ENCODE measurements around the gene NUP42.

The NUP42 gene

DNA sequence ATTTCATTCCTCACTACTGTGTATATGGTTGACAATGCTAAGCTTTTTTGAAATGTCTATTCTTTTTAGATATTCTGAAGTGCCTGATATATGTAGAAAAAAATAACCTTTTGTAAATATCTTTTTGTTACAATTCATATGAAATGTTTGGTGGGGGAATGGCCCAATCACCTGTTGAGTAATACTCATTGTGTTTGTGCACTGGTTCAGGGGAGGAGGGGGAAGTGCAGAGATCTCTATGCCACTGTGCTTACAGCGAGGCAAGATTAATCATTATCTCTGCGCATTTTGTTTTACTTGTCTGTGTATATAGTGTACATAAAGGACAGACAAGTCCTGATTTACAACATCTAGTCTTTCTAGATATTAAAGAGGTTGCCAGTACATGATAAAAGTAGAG lies 25.2 kb downstream of the NUP42 start:
- Histone ChIP-seq H3K18ac (ENCODE audit: low read length) (no peak overlapping the region), H3K4ac (ENCODE audit: low read length) (no peak overlapping the region), H3K9ac (ENCODE audit: low read depth, low read length, poor library complexity) (no peak overlapping the region), H3K4me3 (ENCODE audit: low read length in 2 of 2) (no peak overlapping the region), H2AK5ac (ENCODE audit: low read depth, low read length) (no peak overlapping the region), H3K14ac (ENCODE audit: low read length) (no peak overlapping the region), H3K27ac (replicated peaks; ENCODE audit: low read length) (no peak overlapping the region), H2BK120ac (ENCODE audit: low read depth, low read length) (no peak overlapping the region), H2BK5ac (ENCODE audit: low read length) (no peak overlapping the region), H3K23ac (ENCODE audit: low read depth, low read length, poor library complexity) (no peak overlapping the region), H3K79me1 (ENCODE audit: low read depth, low read length) (no peaks in the 10 kb centered on the region), H3K4me1 (ENCODE audit: control insufficient read depth in 2 of 2, insufficient read depth in 1 of 2, low read depth in 1 of 2, low read length in 2 of 2) (no peaks in the 10 kb centered on the region), H3K9me3 (replicated peaks in 1 of 2; ENCODE audit: control insufficient read depth in 2 of 2, insufficient read depth in 1 of 2, low read depth in 1 of 2, low read length in 2 of 2) (no peaks in the 10 kb centered on the region), H2BK15ac (ENCODE audit: low read length) (no peak overlapping the region), H3K27me3 (ENCODE audit: control insufficient read depth in 3 of 3, insufficient read depth in 3 of 3, low read depth in 1 of 3, low read length in 3 of 3) (no peaks in the 10 kb centered on the region), H3K36me3 (replicated peaks in 1 of 2; ENCODE audit: control insufficient read depth in 2 of 2, insufficient read depth in 2 of 2, low read length in 2 of 2) (peaks cover 0 to 26% of the 10 kb centered on the region in 2 donors), H4K91ac (ENCODE audit: low read depth, low read length, poor library complexity) (no peak overlapping the region), H4K8ac (ENCODE audit: low read depth, low read length) (no peak overlapping the region), H3K4me2 (ENCODE audit: insufficient read depth, low read length, poor library complexity, severe bottlenecking) (no peak overlapping the region), H2BK12ac (ENCODE audit: low read length) (no peak overlapping the region), H2AFZ (ENCODE audit: low read length) (no peak overlapping the region)
- WGBS, 2 donors (ENCODE audit: extremely low coverage in 2 of 2, insufficient read length in 2 of 2, insufficient replicate concordance in 1 of 2): no CpG with 5 or more reads among the region's 2 CpGs
- DNase-seq (ENCODE audit: low spot score): no peak

DNA sequence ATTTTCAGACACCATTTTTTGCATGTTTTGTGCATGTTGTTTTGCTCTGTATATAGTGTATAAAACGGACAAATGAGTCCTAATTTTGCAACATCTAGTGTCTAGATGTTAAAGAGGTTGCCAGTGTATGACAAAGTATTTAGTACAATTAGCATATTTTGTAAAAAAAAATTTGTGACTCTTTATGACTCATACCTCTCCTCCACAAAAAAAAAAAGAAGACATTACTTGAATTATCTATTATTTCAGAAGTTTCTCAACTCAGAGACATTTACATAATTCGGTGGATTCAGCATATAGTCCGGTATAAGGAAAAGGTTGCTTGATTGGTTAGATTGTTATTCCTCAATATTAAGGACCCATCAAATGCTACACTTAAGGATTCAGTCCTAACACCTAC lies 26.0 kb downstream of the NUP42 start:
- Histone ChIP-seq H3K4ac (ENCODE audit: low read length) (no peak overlapping the region), H3K27me3 (ENCODE audit: control insufficient read depth in 3 of 3, insufficient read depth in 3 of 3, low read depth in 1 of 3, low read length in 3 of 3) (no peaks in the 10 kb centered on the region), H3K4me1 (ENCODE audit: control insufficient read depth in 2 of 2, insufficient read depth in 1 of 2, low read depth in 1 of 2, low read length in 2 of 2) (no peaks in the 10 kb centered on the region), H3K4me2 (ENCODE audit: insufficient read depth, low read length, poor library complexity, severe bottlenecking) (no peak overlapping the region), H2BK12ac (ENCODE audit: low read length) (no peak overlapping the region), H3K36me3 (replicated peaks in 1 of 2; ENCODE audit: control insufficient read depth in 2 of 2, insufficient read depth in 2 of 2, low read length in 2 of 2) (peaks cover 0 to 22% of the 10 kb centered on the region in 2 donors), H2AFZ (ENCODE audit: low read length) (no peak overlapping the region), H3K4me3 (ENCODE audit: low read length in 2 of 2) (no peak overlapping the region), H3K79me1 (ENCODE audit: low read depth, low read length) (no peaks in the 10 kb centered on the region), H2BK15ac (ENCODE audit: low read length) (no peak overlapping the region), H2BK5ac (ENCODE audit: low read length) (no peak overlapping the region), H2BK120ac (ENCODE audit: low read depth, low read length) (no peak overlapping the region), H4K91ac (ENCODE audit: low read depth, low read length, poor library complexity) (no peak overlapping the region), H3K9me3 (replicated peaks in 1 of 2; ENCODE audit: control insufficient read depth in 2 of 2, insufficient read depth in 1 of 2, low read depth in 1 of 2, low read length in 2 of 2) (no peaks in the 10 kb centered on the region), H2AK5ac (ENCODE audit: low read depth, low read length) (no peak overlapping the region), H3K14ac (ENCODE audit: low read length) (no peak overlapping the region), H3K23ac (ENCODE audit: low read depth, low read length, poor library complexity) (no peak overlapping the region), H4K8ac (ENCODE audit: low read depth, low read length) (no peak overlapping the region), H3K27ac (replicated peaks; ENCODE audit: low read length) (no peak overlapping the region), H3K18ac (ENCODE audit: low read length) (no peak overlapping the region), H3K9ac (ENCODE audit: low read depth, low read length, poor library complexity) (no peak overlapping the region)
- WGBS, 2 donors (ENCODE audit: extremely low coverage in 2 of 2, insufficient read length in 2 of 2, insufficient replicate concordance in 1 of 2): no CpG with 5 or more reads among the region's 3 CpGs
- DNase-seq (ENCODE audit: low spot score): no peak

DNA sequence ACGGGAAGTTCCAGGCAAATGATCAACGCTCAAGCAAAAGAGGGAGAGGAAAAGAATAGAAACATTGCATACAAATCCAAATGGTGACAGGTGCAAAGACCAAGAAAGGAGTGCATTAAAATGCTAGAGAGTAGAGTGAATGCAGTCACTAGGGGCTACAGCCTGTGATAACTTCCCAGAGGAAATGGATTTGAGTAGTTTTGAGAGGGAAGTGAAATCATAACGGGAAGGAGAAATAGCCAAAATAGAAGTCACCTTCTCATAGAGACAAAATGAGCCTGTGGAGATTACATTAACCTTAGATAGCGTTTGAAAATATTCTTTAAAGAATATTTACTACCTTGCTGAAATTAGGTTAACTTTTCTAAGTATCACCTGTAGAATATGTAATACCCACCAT lies 26.5 kb downstream of the NUP42 start:
- Histone ChIP-seq H2AK5ac (ENCODE audit: low read depth, low read length) (no peak overlapping the region), H3K79me1 (ENCODE audit: low read depth, low read length) (no peaks in the 10 kb centered on the region), H3K4me3 (ENCODE audit: low read length in 2 of 2) (no peak overlapping the region), H3K4me1 (ENCODE audit: control insufficient read depth in 2 of 2, insufficient read depth in 1 of 2, low read depth in 1 of 2, low read length in 2 of 2) (no peaks in the 10 kb centered on the region), H2BK15ac (ENCODE audit: low read length) (no peak overlapping the region), H3K27me3 (ENCODE audit: control insufficient read depth in 3 of 3, insufficient read depth in 3 of 3, low read depth in 1 of 3, low read length in 3 of 3) (no peaks in the 10 kb centered on the region), H3K18ac (ENCODE audit: low read length) (no peak overlapping the region), H2BK5ac (ENCODE audit: low read length) (no peak overlapping the region), H3K9ac (ENCODE audit: low read depth, low read length, poor library complexity) (no peak overlapping the region), H2BK120ac (ENCODE audit: low read depth, low read length) (no peak overlapping the region), H2BK12ac (ENCODE audit: low read length) (no peak overlapping the region), H3K14ac (ENCODE audit: low read length) (no peak overlapping the region), H3K27ac (replicated peaks; ENCODE audit: low read length) (no peak overlapping the region), H3K9me3 (replicated peaks in 1 of 2; ENCODE audit: control insufficient read depth in 2 of 2, insufficient read depth in 1 of 2, low read depth in 1 of 2, low read length in 2 of 2) (no peaks in the 10 kb centered on the region), H2AFZ (ENCODE audit: low read length) (no peak overlapping the region), H3K4me2 (ENCODE audit: insufficient read depth, low read length, poor library complexity, severe bottlenecking) (no peak overlapping the region), H3K36me3 (replicated peaks in 1 of 2; ENCODE audit: control insufficient read depth in 2 of 2, insufficient read depth in 2 of 2, low read length in 2 of 2) (peaks cover 0 to 18% of the 10 kb centered on the region in 2 donors), H3K4ac (ENCODE audit: low read length) (no peak overlapping the region), H4K8ac (ENCODE audit: low read depth, low read length) (no peak overlapping the region), H3K23ac (ENCODE audit: low read depth, low read length, poor library complexity) (no peak overlapping the region), H4K91ac (ENCODE audit: low read depth, low read length, poor library complexity) (no peak overlapping the region)
- no CpG with 5 or more reads among the region's 4 CpGs for WGBS, 2 donors (ENCODE audit: extremely low coverage in 2 of 2, insufficient read length in 2 of 2, insufficient replicate concordance in 1 of 2)
- no peak for DNase-seq (ENCODE audit: low spot score)

DNA sequence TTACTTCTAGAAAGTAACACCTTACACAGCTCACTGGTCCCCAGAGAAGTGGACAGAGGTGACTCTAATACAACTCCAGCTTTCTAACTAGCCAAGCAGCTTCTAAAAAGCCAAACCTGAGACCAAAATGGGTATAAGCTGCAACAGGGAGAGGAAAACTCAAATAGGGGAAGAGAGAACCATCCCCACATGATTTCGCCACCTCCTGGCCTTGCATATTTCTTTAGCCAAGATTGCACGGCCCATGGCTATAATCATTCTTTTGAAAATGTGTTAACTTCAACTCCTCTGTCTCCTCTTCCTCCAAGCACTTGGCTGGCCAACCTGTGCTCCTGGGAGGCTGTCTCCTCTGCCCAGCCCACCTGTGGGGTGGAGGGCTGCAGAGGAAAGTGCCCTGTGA lies 28.7 kb downstream of the NUP42 start:
- H3K27ac ChIP-seq (replicated peaks; ENCODE audit: low read length): no peak overlapping the region
- peaks cover 0 to under 1% of the 10 kb centered on the region in 2 donors for H3K36me3 ChIP-seq (replicated peaks in 1 of 2; ENCODE audit: control insufficient read depth in 2 of 2, insufficient read depth in 2 of 2, low read length in 2 of 2)
- H3K4me1 ChIP-seq (ENCODE audit: control insufficient read depth in 2 of 2, insufficient read depth in 1 of 2, low read depth in 1 of 2, low read length in 2 of 2): no peaks in the 10 kb centered on the region
- H2BK120ac ChIP-seq (ENCODE audit: low read depth, low read length): no peak overlapping the region
- H2BK5ac ChIP-seq (ENCODE audit: low read length): no peak overlapping the region
- H3K23ac ChIP-seq (ENCODE audit: low read depth, low read length, poor library complexity): peak overlapping the region; percentile 45
- no peak overlapping the region for H3K18ac ChIP-seq (ENCODE audit: low read length)
- H3K9me3 ChIP-seq (replicated peaks in 1 of 2; ENCODE audit: control insufficient read depth in 2 of 2, insufficient read depth in 1 of 2, low read depth in 1 of 2, low read length in 2 of 2): no peaks in the 10 kb centered on the region
- H3K4ac ChIP-seq (ENCODE audit: low read length): no peak overlapping the region
- H3K4me2 ChIP-seq (ENCODE audit: insufficient read depth, low read length, poor library complexity, severe bottlenecking): no peak overlapping the region
- H3K9ac ChIP-seq (ENCODE audit: low read depth, low read length, poor library complexity): no peak overlapping the region
- no peak overlapping the region for H2BK12ac ChIP-seq (ENCODE audit: low read length)
- H3K79me1 ChIP-seq (ENCODE audit: low read depth, low read length): no peaks in the 10 kb centered on the region
- H2AFZ ChIP-seq (ENCODE audit: low read length): no peak overlapping the region
- H3K14ac ChIP-seq (ENCODE audit: low read length): no peak overlapping the region
- no peak overlapping the region for H2BK15ac ChIP-seq (ENCODE audit: low read length)
- H3K27me3 ChIP-seq (ENCODE audit: control insufficient read depth in 3 of 3, insufficient read depth in 3 of 3, low read depth in 1 of 3, low read length in 3 of 3): no peaks in the 10 kb centered on the region
- H4K8ac ChIP-seq (ENCODE audit: low read depth, low read length): no peak overlapping the region
- no peak overlapping the region for H4K91ac ChIP-seq (ENCODE audit: low read depth, low read length, poor library complexity)
- H2AK5ac ChIP-seq (ENCODE audit: low read depth, low read length): peak overlapping the region; percentile 32
- no CpG with 5 or more reads among the region's 2 CpGs for WGBS, 2 donors (ENCODE audit: extremely low coverage in 2 of 2, insufficient read length in 2 of 2, insufficient replicate concordance in 1 of 2)
- no peak for DNase-seq (ENCODE audit: low spot score)
- H3K4me3 ChIP-seq (ENCODE audit: low read length in 2 of 2): peak overlapping the region in 1 of 2 donors; percentile 62

All from neuronal stem cell (in vitro differentiated cells).